ENCODE measurements around the gene SELENOP.

SELENOP gene

DNA sequence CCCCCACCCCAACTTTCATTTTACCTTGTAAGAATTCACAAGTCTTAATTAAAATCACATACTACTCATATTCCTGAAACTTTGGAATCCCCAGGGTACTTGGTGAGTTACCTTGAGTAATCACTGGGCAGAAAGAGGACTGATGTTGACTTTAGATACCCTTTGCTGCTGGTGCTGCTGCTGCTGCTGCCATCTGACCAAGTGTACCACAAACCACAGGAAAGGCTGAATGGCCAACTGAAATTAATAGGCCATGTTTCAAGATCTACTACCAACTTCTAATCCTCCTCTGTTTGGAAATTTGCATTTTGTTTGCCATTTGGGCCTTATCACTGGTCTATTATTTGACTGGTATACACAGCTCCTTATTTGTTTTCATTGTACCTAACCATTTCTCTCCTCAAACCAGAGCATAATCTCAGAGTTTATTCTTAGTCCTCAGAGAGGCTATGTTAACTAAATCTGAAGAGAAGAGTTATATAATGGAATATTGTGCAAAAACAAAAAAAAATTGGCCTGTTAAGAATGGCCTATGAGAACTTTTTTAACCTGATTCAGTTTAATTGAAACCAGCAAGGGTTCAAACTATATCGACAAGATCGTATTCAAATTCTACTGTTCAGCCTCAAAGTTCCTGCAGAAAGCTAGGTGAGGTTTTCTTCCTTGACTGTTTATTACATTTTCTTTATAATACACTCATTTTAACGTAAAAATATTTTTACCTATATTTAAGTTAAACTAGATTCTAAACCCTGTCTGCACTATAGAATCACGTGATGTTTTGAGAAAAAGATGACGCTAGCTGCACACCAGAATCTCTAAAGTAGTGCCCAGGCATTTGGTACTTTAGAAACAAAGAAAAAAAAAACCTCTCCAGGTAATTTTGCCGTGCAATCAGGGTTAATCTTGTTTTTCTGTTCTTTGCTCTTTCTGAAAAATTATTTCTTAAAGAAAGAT, 13.1 kb downstream of the SELENOP start:
- DNase-seq (ENCODE audit: low read depth, low spot score) = no peak

DNA sequence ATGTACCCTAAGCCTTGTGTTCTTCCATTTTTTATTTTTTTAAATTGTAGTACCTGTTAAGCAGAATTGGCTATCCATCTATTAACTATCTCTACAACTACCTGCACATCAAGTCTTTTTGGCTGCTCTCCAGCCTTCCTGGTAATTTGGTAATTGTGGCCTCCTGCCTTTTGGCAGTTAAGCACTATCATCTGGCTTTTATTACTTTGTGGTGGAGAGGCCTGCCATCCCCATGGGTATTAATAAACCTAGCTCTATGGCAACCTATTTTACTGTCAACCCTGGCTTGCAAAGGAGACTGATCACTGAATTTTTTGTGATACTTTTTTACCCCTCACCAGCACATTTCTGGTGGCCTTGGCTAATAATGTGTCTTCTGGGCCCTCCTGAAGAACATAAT, 20.5 kb downstream of the SELENOP start:
- no peak for DNase-seq (ENCODE audit: low read depth, low spot score)

DNA sequence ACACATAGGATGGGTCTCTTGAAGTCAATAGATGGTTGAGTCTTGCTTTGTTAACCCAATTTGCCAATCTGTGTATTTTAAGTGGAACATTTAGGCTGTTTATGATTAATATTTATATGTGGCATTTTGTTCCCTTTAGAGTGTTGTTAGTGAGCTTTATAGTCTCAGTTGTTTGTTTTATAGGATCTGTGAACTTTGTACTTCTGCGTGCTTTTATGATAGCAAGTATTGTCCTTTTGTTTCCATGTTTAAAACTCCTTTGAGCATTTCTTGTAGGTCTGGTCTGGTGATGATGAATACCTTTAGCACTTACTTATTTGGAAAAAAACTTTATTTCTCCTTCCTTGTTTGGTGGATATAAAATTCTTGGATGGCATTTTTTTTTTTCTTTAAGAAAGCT, 23.8 kb downstream of the SELENOP start:
- DNase-seq (ENCODE audit: low read depth, low spot score) = no peak

DNA sequence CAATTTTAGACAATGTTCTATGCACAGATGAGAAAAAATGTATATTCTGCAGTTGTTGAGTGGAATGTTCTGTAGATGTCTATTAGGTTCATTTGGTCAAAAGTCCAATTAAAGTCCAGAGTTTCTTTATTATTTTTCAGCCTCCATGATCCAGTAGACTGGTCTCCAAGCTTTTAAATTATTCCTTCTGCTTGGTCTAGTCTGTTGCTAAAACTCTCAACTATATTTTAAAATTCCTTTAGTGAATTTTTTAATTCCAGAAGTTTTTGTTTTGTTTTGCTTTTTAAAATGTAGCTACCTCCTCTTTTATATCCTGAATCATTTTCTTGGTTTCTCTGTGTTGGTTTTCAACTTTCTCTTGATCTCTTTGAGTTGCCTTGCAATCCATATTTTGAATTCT, 24.6 kb downstream of the SELENOP start:
- DNase-seq (ENCODE audit: low read depth, low spot score) = no peak

DNA sequence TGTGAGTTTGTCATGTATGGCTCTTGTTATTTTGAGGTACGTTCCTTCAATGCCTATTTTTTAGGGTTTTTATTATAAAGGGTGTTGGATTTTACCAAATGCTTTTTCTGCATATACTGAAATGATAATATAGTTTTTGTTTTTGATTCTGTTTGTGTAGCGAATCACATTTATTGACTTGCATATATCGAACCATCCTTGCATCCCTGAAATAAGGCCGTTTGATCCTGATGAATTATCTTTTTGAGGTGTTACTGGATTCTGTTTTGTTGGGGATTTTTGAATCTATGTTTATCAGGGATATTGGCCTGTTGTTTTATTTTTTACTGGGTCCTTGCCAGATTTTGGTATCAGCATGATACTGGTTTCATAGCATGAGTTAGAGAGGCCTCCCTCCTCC, 25.9 kb downstream of the SELENOP start:
- no peak for DNase-seq (ENCODE audit: low read depth, low spot score)

DNA sequence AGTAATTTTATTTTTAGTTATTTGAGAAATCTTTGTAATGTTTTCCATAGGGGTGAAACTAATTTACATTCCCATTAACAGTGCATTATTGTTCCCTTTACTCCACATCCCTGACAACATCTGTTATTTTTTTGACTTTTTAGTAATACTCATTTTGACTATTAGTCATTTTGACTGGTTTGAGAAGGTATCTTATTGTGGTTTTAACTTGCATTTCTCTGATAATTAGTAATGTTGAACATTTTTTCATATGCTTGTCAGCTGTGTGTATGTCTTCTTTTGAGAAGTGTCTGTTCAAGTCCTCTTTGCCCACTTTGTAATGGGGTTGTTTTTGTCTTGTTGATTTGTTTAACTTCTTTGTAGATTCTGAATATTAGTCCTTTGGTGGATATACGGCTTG, 27.6 kb downstream of the SELENOP start:
- no peak for DNase-seq (ENCODE audit: low read depth, low spot score)

DNA sequence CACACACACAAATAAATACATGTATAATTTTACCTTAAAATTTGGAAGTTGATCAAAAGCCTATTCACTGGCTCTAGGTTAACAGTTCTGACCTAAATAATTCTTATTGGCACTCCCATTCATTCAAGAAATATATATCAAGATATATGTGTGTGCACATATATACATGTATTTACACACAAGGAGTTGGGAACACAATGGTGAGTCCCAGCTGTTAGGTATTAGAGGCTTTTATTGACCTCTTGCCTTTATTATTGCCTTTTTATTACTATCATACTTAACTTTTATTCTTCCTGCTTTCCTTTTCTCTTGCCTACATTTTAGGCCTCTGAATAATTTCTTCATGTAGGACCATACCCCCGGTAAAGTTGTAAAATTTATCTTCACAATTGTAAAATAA, 30.1 kb downstream of the SELENOP start:
- DNase-seq (ENCODE audit: low read depth, low spot score) = no peak

DNA sequence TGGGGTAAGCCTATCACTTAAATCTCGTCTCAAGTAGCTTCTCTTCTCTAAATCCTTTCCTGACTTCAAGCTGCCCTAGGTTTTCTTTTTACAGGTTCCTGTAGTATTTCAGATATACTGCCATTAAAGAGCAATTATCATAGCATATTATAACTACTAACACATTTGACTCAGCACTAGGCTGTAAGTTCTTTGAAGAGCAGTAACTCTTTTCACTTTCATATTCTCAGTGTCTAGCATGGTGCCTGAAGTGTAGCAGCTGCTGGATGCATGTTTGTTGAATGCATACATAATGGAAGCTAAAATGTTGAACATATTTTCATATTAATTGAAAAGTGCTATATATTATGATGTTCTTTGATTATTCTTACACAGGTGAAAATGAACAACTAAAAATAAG, 32.6 kb downstream of the SELENOP start:
- DNase-seq (ENCODE audit: low read depth, low spot score) = no peak

DNA sequence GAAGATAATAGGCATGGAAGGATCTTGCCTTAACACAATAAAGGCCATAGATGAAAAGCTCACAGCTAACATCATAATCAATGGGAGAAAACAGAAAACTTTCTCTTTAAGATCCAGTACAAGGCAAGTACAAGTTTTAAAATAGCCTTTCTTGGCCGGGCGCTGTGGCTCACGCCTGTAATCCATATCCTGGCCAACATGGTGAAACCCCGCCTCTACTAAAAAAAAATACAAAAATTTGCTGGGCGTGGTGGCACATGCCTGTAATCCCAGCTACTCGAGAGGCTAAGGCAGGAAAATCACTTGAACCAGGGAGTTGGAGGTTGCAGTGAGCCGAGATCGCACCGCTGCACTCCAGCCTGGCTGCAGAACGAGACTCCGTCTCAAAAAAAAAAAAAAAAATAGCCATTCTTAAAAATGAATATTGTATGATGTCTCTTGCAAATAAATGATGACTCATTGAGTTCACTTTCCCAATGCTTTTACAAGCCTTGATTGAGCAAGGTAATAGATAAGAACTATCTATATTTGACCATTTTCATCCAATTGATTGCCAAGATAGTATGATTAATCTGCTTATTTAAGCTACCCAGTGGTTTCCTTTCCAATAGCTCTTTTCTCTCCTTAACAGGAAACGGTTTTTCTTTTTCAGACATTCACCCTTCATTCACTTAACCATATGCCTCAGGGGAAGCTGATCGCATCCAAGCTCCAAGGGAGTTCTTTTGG, 39.3 kb downstream of the SELENOP start:
- DNase-seq (ENCODE audit: low read depth, low spot score) = no peak

DNA sequence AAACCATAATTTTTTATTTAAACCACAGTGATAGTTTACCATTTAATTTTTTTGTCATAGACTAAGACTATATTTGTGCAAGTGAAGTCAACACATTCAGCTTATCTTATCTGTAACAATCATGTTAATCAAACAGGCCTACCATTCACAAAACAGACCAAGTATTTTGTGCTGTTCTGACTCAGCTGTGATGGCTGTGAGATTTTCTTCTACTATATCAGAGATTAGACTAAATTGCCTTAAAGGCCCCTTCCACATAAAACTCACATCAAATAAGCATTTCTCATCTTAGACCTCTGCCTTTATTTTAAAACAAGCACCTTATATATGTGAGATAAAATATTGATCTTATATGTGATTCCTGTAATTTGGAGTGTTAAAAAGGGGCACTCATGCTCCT, 41.7 kb downstream of the SELENOP start:
- DNase-seq (ENCODE audit: low read depth, low spot score) = no peak

DNA sequence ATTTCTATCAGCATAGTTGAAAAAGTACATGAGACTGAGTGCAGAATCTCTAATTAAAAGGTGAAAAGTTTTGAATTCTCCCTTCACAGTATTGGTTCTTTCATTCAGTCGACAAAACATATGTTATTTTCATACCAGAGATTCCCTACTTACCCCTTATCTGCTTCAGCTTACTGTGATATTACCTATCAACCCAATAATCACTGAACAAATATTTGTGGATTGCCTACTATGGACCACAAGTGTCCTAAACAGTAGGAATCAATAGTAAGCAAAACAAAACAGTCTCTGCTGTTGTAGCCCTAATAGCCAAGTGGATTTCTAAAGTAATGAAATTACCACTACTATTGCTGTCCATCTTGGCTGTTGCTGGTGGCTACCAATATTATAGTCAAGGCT, 43.6 kb downstream of the SELENOP start:
- no peak for DNase-seq (ENCODE audit: low read depth, low spot score)

DNA sequence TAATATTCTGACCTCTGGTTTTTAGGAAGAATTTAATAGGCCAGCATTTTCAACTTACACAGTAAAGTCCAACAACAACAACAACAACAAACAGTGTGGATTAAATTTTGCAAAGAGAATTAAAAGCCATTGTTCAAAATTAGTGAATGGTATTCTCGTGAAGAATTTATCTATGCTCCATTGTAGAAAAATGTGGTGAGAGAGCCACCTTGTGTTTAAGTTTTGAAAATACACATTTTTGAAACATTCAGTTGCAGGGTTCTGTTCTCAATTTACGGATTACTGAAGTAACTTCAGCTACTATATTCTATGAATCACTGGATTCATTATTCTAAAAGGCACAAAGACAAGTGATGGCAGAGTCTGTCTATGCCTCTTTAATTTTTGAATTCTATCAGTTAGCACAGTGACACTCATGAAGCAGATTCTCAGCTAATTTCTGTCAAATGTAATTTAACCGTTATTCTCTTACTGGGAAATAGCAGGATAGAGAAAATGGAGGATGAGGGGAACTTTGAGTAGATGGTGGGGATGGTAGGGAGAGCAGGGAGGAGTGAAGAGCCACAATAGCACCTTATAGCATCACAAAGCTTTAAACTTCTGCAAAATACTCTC, 44.1 kb downstream of the SELENOP start:
- no peak for DNase-seq (ENCODE audit: low read depth, low spot score)

DNA sequence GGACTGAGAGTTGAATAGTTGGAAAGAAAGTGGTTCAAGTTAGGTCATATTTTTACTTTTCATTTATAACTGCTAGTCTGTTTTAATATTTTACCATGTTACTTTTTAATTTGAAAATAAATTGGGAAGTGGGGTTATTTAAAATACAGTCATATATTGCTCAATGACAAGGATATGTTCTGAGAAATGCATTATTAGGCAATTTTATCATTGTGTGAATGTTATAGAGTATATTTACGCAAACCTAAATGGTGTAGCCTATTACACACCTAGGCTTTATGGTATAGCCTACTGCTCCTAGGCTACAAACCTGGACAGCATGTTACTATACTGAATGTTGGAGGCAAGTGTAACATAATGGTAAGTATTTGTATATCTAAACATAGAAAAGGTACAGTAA, 49.9 kb downstream of the SELENOP start:
- DNase-seq (ENCODE audit: low read depth, low spot score) = no peak

DNA sequence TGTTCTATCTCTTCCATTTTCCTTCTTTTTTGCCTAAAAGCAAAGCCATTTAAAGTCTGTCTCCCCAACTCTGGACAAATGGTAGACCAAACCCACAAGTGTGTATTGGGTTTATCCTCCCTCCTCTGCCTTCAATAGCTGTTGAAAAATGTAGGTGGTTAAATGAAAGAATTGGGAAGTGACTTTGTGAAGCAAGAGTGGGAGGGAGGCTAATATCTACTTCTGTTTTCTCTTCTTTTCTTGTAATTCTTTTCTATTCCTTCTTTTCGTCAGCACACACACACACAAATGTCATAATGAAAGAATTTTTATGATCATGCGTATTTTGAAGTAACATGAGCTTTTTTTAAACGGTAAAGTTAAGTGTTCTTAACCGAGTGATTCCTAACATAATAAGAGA, 51.3 kb downstream of the SELENOP start:
- no peak for DNase-seq (ENCODE audit: low read depth, low spot score)

DNA sequence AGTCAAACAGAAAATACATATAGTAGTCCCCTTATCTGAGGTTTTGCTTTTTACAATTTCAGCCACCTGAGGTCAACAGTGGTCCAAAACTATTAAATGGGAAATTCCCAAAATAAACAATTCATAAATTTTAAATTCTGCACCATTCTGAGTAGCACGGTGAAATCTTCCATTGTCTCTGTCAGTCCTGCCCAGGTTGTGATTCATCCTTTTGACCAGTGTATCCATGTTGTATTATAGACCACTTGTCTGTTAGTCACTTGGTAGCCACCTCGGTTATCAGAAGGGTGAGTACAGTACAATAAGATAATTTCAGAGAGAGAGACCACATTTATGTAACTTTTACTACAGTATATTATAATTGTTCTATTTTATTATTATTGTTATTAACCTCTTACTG, 52.2 kb downstream of the SELENOP start:
- DNase-seq (ENCODE audit: low read depth, low spot score) = no peak

DNA sequence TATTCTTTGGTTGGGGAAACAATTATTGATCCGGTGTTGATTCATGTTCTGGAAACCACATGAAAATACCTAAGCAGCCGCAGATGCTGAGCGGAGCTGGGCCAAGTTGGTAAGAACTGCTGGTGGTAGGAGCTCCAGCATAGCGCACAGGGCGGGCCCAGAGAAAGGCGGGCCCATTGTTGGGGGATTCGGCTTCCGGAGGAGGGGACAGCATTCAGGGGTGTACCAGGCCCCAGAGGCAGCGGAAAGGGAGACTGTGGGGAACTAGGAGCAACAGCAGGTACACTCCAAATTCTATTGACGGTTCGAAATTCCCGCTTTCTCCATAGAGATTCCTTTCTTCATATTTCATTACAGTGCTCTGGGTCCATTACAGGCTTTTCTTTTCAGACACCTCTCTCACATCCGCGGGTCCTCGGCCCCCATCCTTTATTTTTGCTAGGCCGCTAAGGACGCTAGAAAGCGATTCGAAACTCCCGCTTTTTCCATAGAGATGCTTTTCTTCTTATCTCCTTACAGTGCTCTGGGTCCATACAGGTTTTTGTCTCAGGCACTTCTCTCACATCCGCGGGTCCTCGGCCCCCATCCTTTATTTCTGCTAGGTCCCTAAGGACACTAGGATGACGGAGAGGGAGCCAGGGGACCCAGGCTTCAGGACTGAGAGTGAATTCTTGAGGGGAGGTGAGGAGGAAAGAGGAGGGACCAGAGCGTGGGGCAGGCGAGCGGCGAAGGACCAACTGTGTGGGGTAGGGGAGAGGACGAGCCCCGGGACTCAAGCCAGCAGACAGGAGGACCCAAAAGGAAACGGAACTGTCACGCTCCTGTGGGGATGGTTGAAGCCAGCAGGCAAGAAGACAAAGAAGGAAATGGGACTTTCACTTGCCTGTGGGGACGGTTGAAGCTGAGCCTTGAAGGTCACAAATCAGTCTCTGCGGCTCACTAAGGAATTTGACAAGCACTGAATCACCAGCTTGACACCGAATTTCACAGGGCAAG, 54.8 kb downstream of the SELENOP start, which contains the start of gene CCDC152:
Gene CCDC152 (plus strand): TSS at position 213 of the 996 bp plus-strand sequence. CDS start 2,304 bp downstream, outside the sequence.
- no peak for DNase-seq (ENCODE audit: low read depth, low spot score)

DNA sequence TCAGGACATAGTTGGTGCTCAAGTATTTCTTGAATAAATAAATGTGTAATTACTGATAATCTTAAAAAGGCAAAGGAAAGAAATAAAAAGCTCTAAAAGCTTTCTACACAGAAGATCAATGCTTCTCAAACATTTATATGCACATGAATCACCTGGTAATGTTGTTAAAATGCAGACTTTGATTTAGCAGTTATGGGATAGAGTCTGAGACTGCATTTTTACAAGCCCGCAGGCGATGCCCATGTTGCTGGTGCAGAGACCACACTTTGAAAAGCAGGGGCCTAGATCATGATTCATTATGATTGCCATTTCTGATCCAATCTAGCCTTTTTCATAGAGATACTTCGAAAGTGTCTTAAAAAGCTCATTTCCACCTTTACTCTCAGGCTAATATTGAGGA, 58.6 kb downstream of the SELENOP start:
- DNase-seq (ENCODE audit: low read depth, low spot score) = no peak

DNA sequence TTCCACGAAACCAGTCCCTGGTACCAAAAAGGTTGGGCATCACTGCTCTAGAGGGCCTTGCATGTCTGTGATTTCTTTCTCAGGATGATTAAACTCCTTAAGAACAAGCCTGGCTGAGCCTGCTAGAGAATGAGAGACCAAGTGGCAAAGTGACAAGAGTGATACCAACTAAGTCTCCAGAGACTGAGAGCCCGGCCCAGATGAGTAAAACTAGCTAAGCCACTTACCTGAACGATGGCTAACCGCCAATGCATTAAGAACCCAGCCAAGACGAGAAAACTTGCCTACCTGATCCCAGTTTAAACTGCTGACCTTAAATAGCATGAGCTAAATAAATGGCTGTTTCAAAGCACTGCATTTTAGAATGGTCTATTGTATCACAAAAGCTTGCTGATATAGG, 60.6 kb downstream of the SELENOP start:
- no peak for DNase-seq (ENCODE audit: low read depth, low spot score)

DNA sequence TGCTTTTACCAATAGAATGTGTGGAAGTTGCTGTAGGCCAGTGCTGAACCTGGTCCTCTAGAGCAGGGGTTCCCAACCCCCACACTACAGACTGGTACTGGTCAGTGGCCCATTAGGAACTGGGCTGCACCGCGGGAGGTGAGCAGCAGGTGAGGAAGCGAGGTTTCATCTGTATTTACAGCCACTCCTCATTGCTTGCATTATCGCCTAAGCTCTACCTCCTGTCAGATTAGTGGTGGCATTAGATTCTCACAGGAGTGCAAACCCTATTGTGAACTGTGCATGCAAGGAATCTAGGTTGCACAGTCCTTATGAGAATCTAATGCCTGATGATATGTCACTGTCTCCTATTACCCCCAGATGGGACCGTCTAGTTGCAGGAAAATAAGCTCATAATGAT, 61.2 kb downstream of the SELENOP start:
- DNase-seq (ENCODE audit: low read depth, low spot score) = no peak
